HepG2 (cell line): Measurements from ENCODE around the gene VCP. TPM values are rescaled to one million over a fixed set of nuclear protein-coding genes. Genes with fewer than 3 reads are reported as not detected.

Source experiments
- DR1 ChIP-seq: sonication (generic); formaldehyde crosslinking; IDR thresholded peaks from 2 replicates; pipeline ENCODE4 v1.8.0; 2021; ENCODE audit warnings: mild to moderate bottlenecking, missing genetic modification reagents, inconsistent platforms
- E2F1 ChIP-seq: sonication (generic); formaldehyde crosslinking; IDR thresholded peaks from 2 replicates; pipeline ENCODE4 v1.5.0; 2020; ENCODE audit warnings: missing genetic modification reagents
- ERF ChIP-seq: IDR thresholded peaks from 2 replicates; pipeline ENCODE4 v1.6.1; 2018; ENCODE audit warnings: missing biosample characterization, missing genetic modification reagents
- HCFC1 ChIP-seq: fragments of 150-350 bp; IDR thresholded peaks from 2 replicates; pipeline ENCODE4 v1.6.1; 2014; ENCODE audit warnings: low read depth, low read length
- JDP2 ChIP-seq: sonication (generic); formaldehyde crosslinking; IDR thresholded peaks from 2 replicates; pipeline ENCODE4 v1.8.1; 2022; ENCODE audit warnings: missing genetic modification reagents, borderline replicate concordance
- KDM2A ChIP-seq: sonication (generic); formaldehyde crosslinking; IDR thresholded peaks from 2 replicates; pipeline ENCODE4 v1.4.0; 2020; ENCODE audit warnings: low read depth, missing genetic modification reagents, borderline replicate concordance
- PBX2 ChIP-seq: IDR thresholded peaks from 2 replicates; pipeline ENCODE4 v1.6.1; 2016; ENCODE audit warnings: control low read depth
- SIN3A ChIP-seq: IDR thresholded peaks from 2 replicates; pipeline ENCODE4 v1.6.1; 2011; ENCODE audit warnings: low read depth, mild to moderate bottlenecking, control low read depth, low read length, borderline replicate concordance
- TCF12 ChIP-seq, 2 experiments: fragments of 450-650 bp in 1 of 2; sonication (generic) in 1 of 2; formaldehyde crosslinking in 1 of 2; IDR thresholded peaks; 2 replicates each; pipeline versions ENCODE4 v1.6.1 to v1.8.0; 2017 to 2022; ENCODE audit warnings: antibody characterized with exemption in 1 of 2, mild to moderate bottlenecking in 1 of 2, missing genetic modification reagents in 1 of 2, moderate library complexity in 1 of 2
- THAP9 ChIP-seq: sonication (generic); formaldehyde crosslinking; IDR thresholded peaks from 2 replicates; pipeline ENCODE4; 2020; ENCODE audit warnings: missing genetic modification reagents, mild to moderate bottlenecking, borderline replicate concordance
- ZBTB39 ChIP-seq: sonication (generic); formaldehyde crosslinking; IDR thresholded peaks from 2 replicates; pipeline ENCODE4 v1.5.0; 2020; ENCODE audit warnings: missing genetic modification reagents
- ZBTB8A ChIP-seq: sonication (generic); formaldehyde crosslinking; IDR thresholded peaks from 2 replicates; pipeline ENCODE4 v1.4.0; 2020; ENCODE audit warnings: mild to moderate bottlenecking, low read depth, missing genetic modification reagents, borderline replicate concordance
- ZNF572 ChIP-seq: sonication (generic); formaldehyde crosslinking; IDR thresholded peaks from 2 replicates; pipeline ENCODE4 v1.5.1; 2020; ENCODE audit warnings: mild to moderate bottlenecking, missing genetic modification reagents
- ZNF678 ChIP-seq: sonication (generic); formaldehyde crosslinking; IDR thresholded peaks from 2 replicates; pipeline ENCODE4 v1.4.0; 2020; ENCODE audit warnings: mild to moderate bottlenecking, missing genetic modification reagents
- ZNF691 ChIP-seq: sonication (generic); formaldehyde crosslinking; IDR thresholded peaks from 2 replicates; pipeline ENCODE4 v1.4.0; 2020; ENCODE audit warnings: missing genetic modification reagents, low read depth, mild to moderate bottlenecking, borderline replicate concordance
- ZNF781 ChIP-seq: sonication (generic); formaldehyde crosslinking; IDR thresholded peaks from 2 replicates; pipeline ENCODE4 v1.5.1; 2020; ENCODE audit warnings: borderline replicate concordance, mild to moderate bottlenecking, missing genetic modification reagents; ENCODE audit errors: not compliant biosample characterization
- ZNF792 ChIP-seq: IDR thresholded peaks from 2 replicates; pipeline ENCODE4 v1.6.1; 2016
- polyA plus RNA-seq, 8 experiments: library from polyadenylated mRNA; depleted of rRNA in 3 of 8; stranded (reverse) in 7 of 8; unstranded in 1 of 8; fragments of >200 nt; fragmentation: Illumina TruSeq in 4 of 8; extraction: Trizol in 4 of 8; gene quantifications; 2 replicates each; pipeline versions ENCODE4 v1.2.1 to v1.2.3, GENCODE V29; 2011 to 2016; ENCODE audit warnings: low read depth in 4 of 8, missing spikeins in 1 of 8, mixed read lengths in 1 of 8; ENCODE audit not compliant: insufficient read depth in 1 of 8
- total RNA-seq, 5 experiments: library from RNA; depleted of rRNA; stranded (reverse); fragments of >200 nt; fragmentation: Illumina TruSeq; extraction: Trizol; gene quantifications; 2 replicates each; pipeline ENCODE4 v1.2.3, GENCODE V29; 2016; ENCODE audit warnings: low read depth in 1 of 5
- TF ChIP-seq, protein P1 (sequence below): sonication (generic); formaldehyde crosslinking; IDR thresholded peaks from 2 replicates; pipeline ENCODE4 v1.4.0; 2020; ENCODE audit warnings: mild to moderate bottlenecking, low read depth, missing genetic modification reagents

VCP gene
- total and polyA plus RNA-seq, 2 of the 13 experiments (the other 11 are each of a cell fraction or from before 2014, with no cell fraction given) = 143 to 391 TPM

DNA sequence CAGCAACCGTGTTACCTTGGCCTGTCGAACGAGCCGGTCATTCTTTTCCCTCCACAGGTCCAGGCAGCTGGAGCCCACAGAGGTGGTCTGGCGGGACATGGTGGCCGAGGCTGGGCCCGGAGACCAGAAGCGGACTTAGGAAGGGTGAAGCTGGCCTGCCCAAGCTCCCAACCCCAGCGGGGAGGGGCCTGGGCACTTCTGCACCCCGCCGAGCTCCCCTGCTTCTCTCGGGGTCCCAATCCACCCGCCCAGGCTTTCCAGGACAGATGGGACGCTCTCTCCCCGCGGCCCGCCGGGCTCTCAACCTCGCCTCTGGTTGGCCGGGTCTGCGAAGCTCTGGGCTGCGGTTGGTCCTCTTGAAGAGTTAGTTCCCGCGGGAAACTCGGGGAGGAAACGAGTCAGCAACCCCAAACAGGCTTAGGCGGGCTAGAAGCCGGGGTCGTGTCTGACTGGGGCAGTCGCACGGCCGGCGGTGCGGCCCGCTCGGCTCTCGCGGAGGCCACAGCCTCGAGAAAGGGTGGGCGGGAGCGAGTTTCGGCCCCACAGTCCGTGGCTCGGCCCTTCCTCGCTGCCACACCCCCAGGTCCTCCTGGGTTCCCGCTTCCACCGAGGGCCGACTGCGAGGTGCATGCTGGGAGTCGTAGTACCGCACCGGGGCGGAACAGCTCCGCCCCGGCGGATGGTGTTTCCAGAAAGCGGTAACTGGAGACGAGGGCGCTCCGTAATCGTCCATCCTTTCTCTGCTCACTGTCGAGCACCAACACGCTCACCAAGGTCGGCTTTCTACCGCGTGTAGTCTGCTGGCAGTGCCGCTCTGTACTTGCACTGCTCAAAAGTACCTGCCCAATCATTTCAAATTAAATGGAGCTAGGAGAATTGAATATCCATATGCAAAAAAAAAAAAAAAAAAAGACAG lies 7.3 kb upstream of the VCP start, which contains the start of gene FANCG (continued):
- TF ChIP-seq ZBTB39 (peak; percentile 70; the same call in 1 of the 2 replicates), TCF12 (IDR thresholded peaks at IDR 0.05) (no peak), TCF12 (CRISPR knock-in tag; IDR thresholded peaks at IDR 0.05) (no peak), THAP9 (CRISPR knock-in tag) (peak; percentile 79; the same call in 1 of the 2 replicates), ZBTB8A (CRISPR knock-in tag) (no peak), E2F1 (CRISPR knock-in tag) (peak; percentile 97), ERF (CRISPR knock-in tag) (peak; percentile 69; the same call in 1 of the 2 replicates), ZNF678 (CRISPR knock-in tag) (no peak), HCFC1 (peak; percentile 77), ZNF781 (peak; percentile 35), ZNF792 (CRISPR knock-in tag) (no peak; the same call in 1 of the 2 replicates), ZNF691 (CRISPR knock-in tag) (0 out of 2 replicates have a peak, but pooled peaks have one; percentile 47), DR1 (CRISPR knock-in tag) (peak; percentile 60; the same call in 1 of the 2 replicates), ZNF572 (CRISPR knock-in tag) (peak; percentile 62; the same call in 1 of the 2 replicates), KDM2A (peak; percentile 97), PBX2 (CRISPR knock-in tag) (no peak), SIN3A (peak; percentile 93), JDP2 (CRISPR knock-in tag) (no peak)
- TF ChIP-seq, protein P1, sequence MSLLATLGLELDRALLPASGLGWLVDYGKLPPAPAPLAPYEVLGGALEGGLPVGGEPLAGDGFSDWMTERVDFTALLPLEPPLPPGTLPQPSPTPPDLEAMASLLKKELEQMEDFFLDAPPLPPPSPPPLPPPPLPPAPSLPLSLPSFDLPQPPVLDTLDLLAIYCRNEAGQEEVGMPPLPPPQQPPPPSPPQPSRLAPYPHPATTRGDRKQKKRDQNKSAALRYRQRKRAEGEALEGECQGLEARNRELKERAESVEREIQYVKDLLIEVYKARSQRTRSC = no peak
